ENCODE data around the gene SEMA5A.

The SEMA5A gene

GRCh38 chr5:9230355-9230754 is 315.5 kb downstream of the SEMA5A start:
- no peak overlapping the region for H3K14ac ChIP-seq (ENCODE audit: low read length in 2 of 2)
- no peak overlapping the region for H4K8ac ChIP-seq (ENCODE audit: low read length)
- H2AK5ac ChIP-seq (ENCODE audit: low read length, severe bottlenecking): no peak overlapping the region
- H4K91ac ChIP-seq (ENCODE audit: low read length): no peak overlapping the region
- no peak overlapping the region for H3K23ac ChIP-seq (ENCODE audit: low read length in 2 of 2)
- H2AFZ ChIP-seq (ENCODE audit: low read depth, low read length): no peak overlapping the region
- H2BK5ac ChIP-seq (ENCODE audit: low read depth, low read length, poor library complexity, severe bottlenecking): no peak overlapping the region
- H3K27ac ChIP-seq (ENCODE audit: low read length, poor library complexity, severe bottlenecking): no peak overlapping the region
- no peak overlapping the region for H2BK120ac ChIP-seq (ENCODE audit: low read depth, low read length)
- no peak overlapping the region for H3K9ac ChIP-seq (ENCODE audit: low read length)
- no peak for DNase-seq
- H3K4me1 ChIP-seq (ENCODE audit: control insufficient read depth, insufficient read depth, low read depth, low read length): peaks cover 6% of the 10 kb centered on the region
- no peak overlapping the region for H3K4me2 ChIP-seq (ENCODE audit: low read length, poor library complexity, severe bottlenecking)
- H3K9me3 ChIP-seq (ENCODE audit: control insufficient read depth, low read length): no peaks in the 10 kb centered on the region
- no peak overlapping the region for H3K4ac ChIP-seq (ENCODE audit: low read depth in 1 of 2, low read length in 2 of 2)
- H2BK15ac ChIP-seq (ENCODE audit: low read depth, poor library complexity, severe bottlenecking): no peak overlapping the region
- WGBS: 96% methylated on average over 5 of the region's 5 CpGs
- no peaks in the 10 kb centered on the region for H3K36me3 ChIP-seq (ENCODE audit: control insufficient read depth in 1 of 2, insufficient read depth in 2 of 2, low read depth in 1 of 2, low read length in 2 of 2)
- H3K18ac ChIP-seq (ENCODE audit: low read depth in 1 of 2, low read length in 2 of 2): no peak overlapping the region
- H3K27me3 ChIP-seq (ENCODE audit: control insufficient read depth in 1 of 2, insufficient read depth in 1 of 2, low read length in 2 of 2): no peaks in the 10 kb centered on the region
- H3K4me3 ChIP-seq (ENCODE audit: insufficient read depth in 1 of 2, low read depth in 1 of 2, low read length in 2 of 2): no peak overlapping the region
- H2BK12ac ChIP-seq (ENCODE audit: low read length in 2 of 2): no peak overlapping the region
- peaks cover 5% of the 10 kb centered on the region for H3K79me1 ChIP-seq (replicated peaks; ENCODE audit: low read length, poor library complexity, severe bottlenecking)

GRCh38 chr5:9226016-9226536 is 319.8 kb downstream of the SEMA5A start:
- no peak for DNase-seq
- H2AK5ac ChIP-seq (ENCODE audit: low read length, severe bottlenecking): no peak overlapping the region
- H3K4ac ChIP-seq (ENCODE audit: low read depth in 1 of 2, low read length in 2 of 2): no peak overlapping the region
- H2BK5ac ChIP-seq (ENCODE audit: low read depth, low read length, poor library complexity, severe bottlenecking): no peak overlapping the region
- no peak overlapping the region for H3K4me2 ChIP-seq (ENCODE audit: low read length, poor library complexity, severe bottlenecking)
- H3K14ac ChIP-seq (ENCODE audit: low read length in 2 of 2): no peak overlapping the region
- no peak overlapping the region for H3K4me3 ChIP-seq (ENCODE audit: insufficient read depth in 1 of 2, low read depth in 1 of 2, low read length in 2 of 2)
- peaks cover 0 to 16% of the 10 kb centered on the region in 2 experiments for H3K36me3 ChIP-seq (ENCODE audit: control insufficient read depth in 1 of 2, insufficient read depth in 2 of 2, low read depth in 1 of 2, low read length in 2 of 2)
- no peak overlapping the region for H2BK12ac ChIP-seq (ENCODE audit: low read length in 2 of 2)
- H3K27ac ChIP-seq (ENCODE audit: low read length, poor library complexity, severe bottlenecking): no peak overlapping the region
- H3K9ac ChIP-seq (ENCODE audit: low read length): no peak overlapping the region
- H3K79me1 ChIP-seq (replicated peaks; ENCODE audit: low read length, poor library complexity, severe bottlenecking): peaks cover 9% of the 10 kb centered on the region
- 100% methylated on average over 2 of the region's 2 CpGs for WGBS
- no peak overlapping the region for H4K8ac ChIP-seq (ENCODE audit: low read length)
- no peak overlapping the region for H3K18ac ChIP-seq (ENCODE audit: low read depth in 1 of 2, low read length in 2 of 2)
- no peak overlapping the region for H2BK15ac ChIP-seq (ENCODE audit: low read depth, poor library complexity, severe bottlenecking)
- no peak overlapping the region for H2BK120ac ChIP-seq (ENCODE audit: low read depth, low read length)
- no peak overlapping the region for H2AFZ ChIP-seq (ENCODE audit: low read depth, low read length)
- H3K4me1 ChIP-seq (ENCODE audit: control insufficient read depth, insufficient read depth, low read depth, low read length): no peaks in the 10 kb centered on the region
- H3K9me3 ChIP-seq (ENCODE audit: control insufficient read depth, low read length): no peaks in the 10 kb centered on the region
- H3K27me3 ChIP-seq (ENCODE audit: control insufficient read depth in 1 of 2, insufficient read depth in 1 of 2, low read length in 2 of 2): no peaks in the 10 kb centered on the region
- no peak overlapping the region for H3K23ac ChIP-seq (ENCODE audit: low read length in 2 of 2)
- H4K91ac ChIP-seq (ENCODE audit: low read length): no peak overlapping the region

- H3K9ac ChIP-seq (ENCODE audit: low read length): no peak overlapping the region
- no peak overlapping the region for H3K14ac ChIP-seq (ENCODE audit: low read length in 2 of 2)
- no peaks in the 10 kb centered on the region for H3K4me1 ChIP-seq (ENCODE audit: control insufficient read depth, insufficient read depth, low read depth, low read length)
- H3K4me2 ChIP-seq (ENCODE audit: low read length, poor library complexity, severe bottlenecking): no peak overlapping the region
- H2BK120ac ChIP-seq (ENCODE audit: low read depth, low read length): no peak overlapping the region
- no peak for DNase-seq
- H3K4ac ChIP-seq (ENCODE audit: low read depth in 1 of 2, low read length in 2 of 2): no peak overlapping the region
- no peak overlapping the region for H2AFZ ChIP-seq (ENCODE audit: low read depth, low read length)
- peaks cover 9% of the 10 kb centered on the region for H3K79me1 ChIP-seq (replicated peaks; ENCODE audit: low read length, poor library complexity, severe bottlenecking)
- no peak overlapping the region for H3K4me3 ChIP-seq (ENCODE audit: insufficient read depth in 1 of 2, low read depth in 1 of 2, low read length in 2 of 2)
- no peak overlapping the region for H3K27ac ChIP-seq (ENCODE audit: low read length, poor library complexity, severe bottlenecking)
- H2AK5ac ChIP-seq (ENCODE audit: low read length, severe bottlenecking): no peak overlapping the region
- peaks cover 0 to 20% of the 10 kb centered on the region in 2 experiments for H3K36me3 ChIP-seq (ENCODE audit: control insufficient read depth in 1 of 2, insufficient read depth in 2 of 2, low read depth in 1 of 2, low read length in 2 of 2)
- H2BK5ac ChIP-seq (ENCODE audit: low read depth, low read length, poor library complexity, severe bottlenecking): no peak overlapping the region
- H3K9me3 ChIP-seq (ENCODE audit: control insufficient read depth, low read length): no peaks in the 10 kb centered on the region
- no peaks in the 10 kb centered on the region for H3K27me3 ChIP-seq (ENCODE audit: control insufficient read depth in 1 of 2, insufficient read depth in 1 of 2, low read length in 2 of 2)
- no peak overlapping the region for H3K23ac ChIP-seq (ENCODE audit: low read length in 2 of 2)
- 81% methylated on average over 7 of the region's 7 CpGs for WGBS
- H4K91ac ChIP-seq (ENCODE audit: low read length): no peak overlapping the region
- H4K8ac ChIP-seq (ENCODE audit: low read length): no peak overlapping the region
- no peak overlapping the region for H2BK15ac ChIP-seq (ENCODE audit: low read depth, poor library complexity, severe bottlenecking)
- H2BK12ac ChIP-seq (ENCODE audit: low read length in 2 of 2): no peak overlapping the region
- no peak overlapping the region for H3K18ac ChIP-seq (ENCODE audit: low read depth in 1 of 2, low read length in 2 of 2)
Measured at GRCh38 chr5:9222054-9222976, 323.6 kb downstream of the SEMA5A start.

- Histone ChIP-seq H2AK5ac (ENCODE audit: low read length, severe bottlenecking) (no peak overlapping the region), H2BK120ac (ENCODE audit: low read depth, low read length) (no peak overlapping the region), H3K14ac (ENCODE audit: low read length in 2 of 2) (no peak overlapping the region), H3K27me3 (ENCODE audit: control insufficient read depth in 1 of 2, insufficient read depth in 1 of 2, low read length in 2 of 2) (no peaks in the 10 kb centered on the region), H3K18ac (ENCODE audit: low read depth in 1 of 2, low read length in 2 of 2) (no peak overlapping the region), H2BK5ac (ENCODE audit: low read depth, low read length, poor library complexity, severe bottlenecking) (no peak overlapping the region), H3K9me3 (ENCODE audit: control insufficient read depth, low read length) (peaks cover 12% of the 10 kb centered on the region), H3K79me1 (replicated peaks; ENCODE audit: low read length, poor library complexity, severe bottlenecking) (peaks cover 8% of the 10 kb centered on the region), H2AFZ (ENCODE audit: low read depth, low read length) (no peak overlapping the region), H2BK12ac (ENCODE audit: low read length in 2 of 2) (no peak overlapping the region), H3K36me3 (ENCODE audit: control insufficient read depth in 1 of 2, insufficient read depth in 2 of 2, low read depth in 1 of 2, low read length in 2 of 2) (peaks cover 0 to 16% of the 10 kb centered on the region in 2 experiments), H4K91ac (ENCODE audit: low read length) (no peak overlapping the region), H3K4ac (ENCODE audit: low read depth in 1 of 2, low read length in 2 of 2) (no peak overlapping the region), H3K4me2 (ENCODE audit: low read length, poor library complexity, severe bottlenecking) (no peak overlapping the region), H3K27ac (ENCODE audit: low read length, poor library complexity, severe bottlenecking) (no peak overlapping the region), H2BK15ac (ENCODE audit: low read depth, poor library complexity, severe bottlenecking) (no peak overlapping the region), H3K9ac (ENCODE audit: low read length) (no peak overlapping the region), H3K4me1 (ENCODE audit: control insufficient read depth, insufficient read depth, low read depth, low read length) (no peaks in the 10 kb centered on the region), H3K4me3 (ENCODE audit: insufficient read depth in 1 of 2, low read depth in 1 of 2, low read length in 2 of 2) (no peak overlapping the region), H3K23ac (ENCODE audit: low read length in 2 of 2) (no peak overlapping the region), H4K8ac (ENCODE audit: low read length) (no peak overlapping the region)
- 100% methylated on average over 4 of the region's 4 CpGs for WGBS
- DNase-seq: no peak
Measured at GRCh38 chr5:9218358-9218757, 327.5 kb downstream of the SEMA5A start.

Data from mesenchymal stem cell (in vitro differentiated cells and primary cell).